Raji (cell line): ENCODE results near the gene ARFGAP1.

Experiments used
- POLR2A ChIP-seq: IDR thresholded peaks from 2 replicates; pipeline ENCODE4 v1.6.1; 2011; ENCODE audit warnings: low read depth, low read length, control low read depth; ENCODE audit not compliant: insufficient read depth

Gene ARFGAP1

DNA sequence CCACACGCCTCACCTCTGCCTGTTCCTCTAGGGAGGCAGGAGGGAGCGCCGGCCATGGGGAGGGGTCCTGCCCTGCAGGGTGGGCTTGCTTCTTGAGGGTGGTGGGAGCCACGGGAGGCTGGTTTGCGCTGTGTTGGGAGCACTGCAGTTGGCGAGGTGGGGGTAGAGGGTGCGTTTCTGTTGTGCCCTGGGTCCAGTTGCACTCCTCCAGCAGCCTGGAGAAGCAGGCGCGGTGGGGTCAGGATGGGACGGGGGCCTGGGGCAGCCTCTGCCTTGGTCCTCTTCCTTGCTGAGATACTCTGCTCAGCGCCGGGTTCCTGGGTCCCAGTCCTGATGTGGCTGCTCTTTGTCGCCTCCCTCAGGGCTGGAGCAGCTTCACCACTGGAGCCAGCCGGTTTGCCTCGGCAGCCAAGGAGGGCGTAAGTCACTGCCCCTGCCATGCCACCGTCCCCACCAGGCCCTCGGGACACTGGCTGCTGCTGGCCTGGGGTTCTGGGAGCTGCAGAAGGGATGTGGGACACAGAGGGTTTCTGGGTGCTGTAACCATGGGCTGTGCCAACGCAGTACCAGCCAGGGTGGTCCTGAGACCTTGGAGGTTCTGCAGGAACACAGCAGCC, 8.4 kb downstream of the ARFGAP1 start:
- no peak for TF ChIP-seq POLR2A

DNA sequence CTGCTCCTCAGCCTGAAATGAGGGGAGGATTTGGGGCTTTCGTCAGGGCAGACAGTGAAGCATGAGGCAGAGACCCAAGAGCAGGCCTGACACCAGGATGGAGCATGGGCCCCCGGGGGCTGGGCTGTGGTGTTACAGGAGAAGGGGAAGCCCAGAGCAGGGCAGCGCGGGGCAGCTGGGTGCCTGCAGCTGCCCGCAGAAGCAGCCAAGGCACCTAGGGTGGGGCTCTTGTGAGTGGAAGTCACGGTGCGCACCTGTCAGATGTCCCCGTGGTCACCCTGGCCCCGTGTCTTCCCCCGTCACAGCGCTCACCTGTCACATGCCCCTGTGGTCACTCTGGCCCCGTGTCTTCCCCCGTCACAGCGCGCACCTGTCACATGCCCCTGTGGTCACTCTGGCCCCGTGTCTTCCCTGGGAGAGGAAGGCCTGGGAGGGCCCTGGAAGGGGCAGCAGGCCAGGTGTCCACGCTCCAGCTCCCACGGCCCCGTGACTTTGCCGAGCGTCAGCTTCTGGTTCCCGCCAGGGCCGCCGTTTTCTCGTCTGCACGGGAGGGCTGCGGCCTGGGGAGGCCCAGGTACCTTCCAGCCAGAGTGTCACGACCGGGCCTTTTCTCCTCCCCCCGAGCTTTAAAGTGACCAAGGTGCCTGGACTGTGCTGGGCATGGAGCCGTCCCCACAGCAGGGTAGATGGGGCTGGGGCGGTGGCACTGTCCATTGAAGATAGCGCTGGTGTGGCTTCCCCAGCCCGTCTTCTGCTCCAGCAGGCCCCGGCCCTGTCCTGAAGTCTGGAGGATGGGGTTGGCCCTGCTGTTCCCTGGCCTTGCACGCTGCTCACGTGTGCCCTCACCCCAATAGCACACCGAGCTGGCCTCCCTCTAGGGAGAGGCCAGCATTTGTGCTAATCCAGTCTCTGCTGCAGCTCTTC, 9.4 kb downstream of the ARFGAP1 start:
- no peak for TF ChIP-seq POLR2A

DNA sequence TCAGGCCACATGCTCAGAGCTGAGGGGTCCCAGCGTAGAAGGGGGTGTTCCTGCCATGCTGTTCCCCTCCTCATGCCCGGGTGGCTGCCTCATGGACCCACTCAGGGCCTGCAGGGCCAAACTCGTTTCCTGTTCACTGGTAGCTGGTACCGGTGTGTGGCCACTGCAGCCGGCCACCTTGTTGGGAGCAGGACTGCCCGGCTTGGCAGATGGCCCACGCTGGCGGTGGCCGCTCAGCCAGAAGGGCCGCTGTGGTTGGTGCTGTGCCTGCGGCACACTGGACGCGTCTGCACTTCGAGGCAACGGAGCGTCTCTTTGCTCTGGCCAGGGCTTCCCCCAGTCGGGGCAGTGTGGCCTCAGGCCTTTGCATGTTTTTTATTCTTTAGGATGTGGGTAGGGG, 10.3 kb downstream of the ARFGAP1 start:
- no peak for TF ChIP-seq POLR2A

DNA sequence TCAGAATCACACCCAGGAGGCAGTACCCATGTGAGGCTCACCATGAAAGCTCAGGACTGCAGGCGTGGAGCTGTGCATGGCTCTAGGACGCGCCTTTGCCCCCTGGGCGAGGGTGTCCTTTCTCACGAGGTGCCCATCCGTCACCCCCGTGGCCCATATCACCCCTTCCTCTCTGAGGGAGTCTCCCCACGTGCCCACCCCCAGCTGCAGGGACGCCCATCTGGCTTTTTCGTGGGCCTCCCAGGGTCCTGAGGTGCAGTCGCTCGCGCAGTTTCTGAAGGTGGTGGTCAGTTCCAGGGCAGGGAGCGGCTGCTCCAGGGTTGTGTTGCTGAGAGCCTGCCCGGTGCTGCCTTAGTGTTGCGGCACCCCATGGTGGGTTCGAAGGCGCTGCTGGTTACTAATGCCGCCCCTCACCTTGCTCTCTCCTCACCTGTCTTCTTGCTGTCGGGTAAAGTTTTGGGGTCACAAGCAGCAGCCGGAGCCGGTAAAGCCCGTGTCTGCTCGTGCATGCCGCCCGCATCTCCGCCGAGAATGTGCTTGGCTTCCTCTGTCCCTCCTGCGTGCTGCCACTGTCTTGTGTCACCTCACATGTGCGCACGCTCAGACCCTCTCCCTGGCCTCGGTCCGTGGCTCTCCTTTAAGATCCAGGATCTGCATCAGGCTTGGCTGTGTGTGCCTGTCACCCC, 10.9 kb downstream of the ARFGAP1 start:
- TF ChIP-seq POLR2A = no peak

DNA sequence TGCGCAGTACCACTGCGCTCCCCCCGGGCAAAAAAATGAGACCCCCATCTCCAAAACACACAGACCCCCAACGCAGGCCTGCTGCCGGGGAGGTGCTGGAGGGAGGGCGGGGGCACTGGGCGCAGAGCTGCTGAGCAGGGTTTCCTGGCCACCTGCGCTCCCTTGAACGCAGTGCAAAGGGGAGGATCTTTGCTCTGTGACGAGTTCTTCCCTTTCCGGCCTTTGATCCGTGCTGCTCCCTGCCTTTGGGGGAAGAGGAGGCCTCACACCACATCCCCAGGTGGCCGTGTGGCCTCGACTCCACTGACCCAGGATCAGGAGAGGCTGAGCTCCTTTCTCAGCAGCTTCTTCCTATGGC, 11.4 kb downstream of the ARFGAP1 start:
- no peak for TF ChIP-seq POLR2A

DNA sequence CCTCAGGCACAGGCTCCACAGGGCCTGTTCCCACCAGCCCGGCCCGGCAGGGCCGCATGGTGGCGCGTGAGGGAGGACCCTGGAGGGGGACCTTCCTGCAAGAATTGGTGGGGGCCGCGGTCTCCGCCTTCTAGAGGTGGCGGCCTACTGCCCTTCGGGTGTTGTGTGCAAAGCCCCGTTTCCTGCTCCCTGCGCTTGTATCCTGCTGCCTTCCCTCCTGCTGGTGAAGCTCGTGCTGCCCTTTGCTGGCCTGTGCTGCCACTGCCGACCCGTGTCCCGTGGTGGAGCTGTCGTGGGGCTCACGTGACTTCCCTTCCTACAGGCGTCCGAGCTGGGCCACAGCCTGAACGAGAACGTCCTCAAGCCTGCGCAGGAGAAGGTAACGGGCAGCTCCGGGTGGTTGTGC, 11.9 kb downstream of the ARFGAP1 start:
- TF ChIP-seq POLR2A = no peak

DNA sequence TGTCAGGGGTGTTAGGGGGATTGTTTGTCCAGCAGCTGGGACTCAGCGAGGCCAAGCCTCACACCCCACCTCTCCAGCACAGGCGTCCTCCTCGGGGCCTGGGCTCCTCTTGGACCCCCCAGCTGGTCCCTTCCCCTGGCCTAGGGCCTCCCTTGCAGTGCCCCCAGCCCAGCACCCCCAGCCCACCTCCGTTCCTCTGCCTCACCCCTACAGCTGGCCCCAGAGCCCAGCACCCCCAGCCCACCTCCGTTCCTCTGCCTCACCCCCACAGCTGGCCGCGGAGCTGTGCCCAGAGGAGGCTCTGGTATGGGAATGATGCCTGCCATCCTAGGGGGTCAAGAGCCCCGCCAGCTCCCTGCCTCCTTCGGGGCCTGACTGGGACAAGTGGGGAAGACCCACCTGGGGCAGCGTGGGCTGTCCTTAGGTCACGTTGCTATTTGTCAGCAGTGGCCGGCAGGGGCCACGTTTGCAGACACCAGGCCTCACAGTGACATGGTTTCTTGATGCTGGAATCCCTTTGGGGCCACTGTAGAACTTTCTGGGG, 12.4 kb downstream of the ARFGAP1 start:
- no peak for TF ChIP-seq POLR2A

DNA sequence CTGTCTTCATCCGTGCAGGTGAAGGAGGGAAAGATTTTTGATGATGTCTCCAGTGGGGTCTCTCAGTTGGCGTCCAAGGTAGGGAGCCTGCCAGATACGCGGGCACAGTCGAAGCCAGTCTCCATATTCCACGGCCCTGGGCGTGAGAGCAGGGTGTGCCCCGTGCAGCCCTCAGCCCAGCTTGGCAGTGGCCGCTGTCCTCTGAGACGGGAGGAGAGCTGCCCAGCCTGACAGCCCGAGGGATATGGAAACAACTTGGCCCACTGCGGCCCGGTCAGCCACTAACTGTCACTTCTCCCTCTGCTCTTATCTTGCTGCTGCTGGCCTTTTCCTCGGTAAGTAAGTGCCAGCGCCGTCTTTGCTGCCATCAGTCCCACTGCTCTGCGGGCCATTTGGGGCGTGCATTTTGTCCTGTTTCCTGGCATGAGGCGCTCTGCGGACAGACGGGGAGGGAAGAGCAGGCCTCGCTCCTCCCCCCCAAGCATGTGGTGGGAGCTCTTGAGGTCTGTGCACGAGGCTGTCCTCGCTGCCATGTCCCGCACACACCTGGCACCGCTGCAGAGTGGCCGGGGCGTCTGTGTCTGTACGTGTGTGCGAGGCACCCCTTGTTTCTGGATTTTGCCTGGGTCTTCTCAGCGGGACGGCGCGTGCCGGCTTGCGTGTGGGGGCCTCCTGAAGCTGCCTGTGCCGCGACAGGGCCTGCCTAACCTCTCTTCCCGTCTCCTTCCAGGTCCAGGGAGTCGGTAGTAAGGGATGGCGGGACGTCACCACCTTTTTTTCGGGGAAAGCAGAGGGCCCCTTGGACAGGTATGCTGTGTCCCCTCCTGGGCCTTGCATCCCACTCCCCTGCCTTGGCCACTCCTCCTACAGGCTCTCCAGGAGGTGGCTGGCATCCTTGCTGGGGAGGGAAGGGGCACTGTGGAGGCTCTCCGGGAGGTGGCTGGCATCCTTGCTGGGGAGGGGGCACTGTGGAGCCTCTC, 13.3 kb downstream of the ARFGAP1 start:
- TF ChIP-seq POLR2A = no peak

DNA sequence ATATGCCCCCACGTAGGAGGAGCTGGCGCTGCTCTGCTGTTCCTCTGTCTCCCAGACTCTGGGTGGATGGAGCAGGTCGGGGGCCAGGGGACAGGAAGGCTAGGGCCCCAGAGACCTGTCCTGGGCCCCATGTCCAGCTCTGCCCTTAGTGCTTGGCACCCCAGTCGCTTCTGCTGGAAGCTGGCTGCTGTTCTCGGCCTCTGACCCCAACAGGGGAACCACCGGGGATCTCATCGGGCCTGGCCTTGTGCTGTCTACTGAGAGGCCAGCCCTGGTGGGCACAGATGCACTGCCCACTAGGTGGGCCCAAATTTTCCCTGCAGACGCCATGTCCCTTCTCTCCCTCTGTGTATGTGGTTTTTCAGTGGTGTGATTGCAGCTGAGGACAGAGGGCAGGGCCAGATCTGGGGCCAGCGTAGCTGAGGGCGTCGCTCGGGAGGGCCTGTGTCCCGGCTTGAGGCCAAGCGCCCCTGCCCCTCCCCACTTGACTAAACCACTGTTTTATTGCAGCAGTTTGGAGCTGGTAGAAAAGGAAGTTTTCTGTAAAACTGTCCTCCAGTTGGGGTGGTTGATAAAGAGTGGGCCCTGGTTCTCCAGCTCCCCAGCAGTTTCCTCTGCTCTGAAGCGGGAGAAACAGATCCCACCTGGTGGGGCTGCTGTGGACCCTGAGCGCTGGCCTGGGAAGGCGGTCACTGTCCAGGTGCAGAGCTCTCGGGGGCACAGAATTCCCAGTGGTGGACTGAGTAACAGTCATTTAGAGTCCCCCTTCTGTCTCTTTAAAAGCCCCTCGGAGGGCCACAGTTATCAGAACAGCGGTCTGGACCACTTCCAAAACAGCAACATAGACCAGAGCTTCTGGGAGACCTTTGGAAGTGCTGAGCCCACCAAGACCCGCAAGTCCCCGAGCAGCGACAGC, 14.4 kb downstream of the ARFGAP1 start:
- no peak for TF ChIP-seq POLR2A

DNA sequence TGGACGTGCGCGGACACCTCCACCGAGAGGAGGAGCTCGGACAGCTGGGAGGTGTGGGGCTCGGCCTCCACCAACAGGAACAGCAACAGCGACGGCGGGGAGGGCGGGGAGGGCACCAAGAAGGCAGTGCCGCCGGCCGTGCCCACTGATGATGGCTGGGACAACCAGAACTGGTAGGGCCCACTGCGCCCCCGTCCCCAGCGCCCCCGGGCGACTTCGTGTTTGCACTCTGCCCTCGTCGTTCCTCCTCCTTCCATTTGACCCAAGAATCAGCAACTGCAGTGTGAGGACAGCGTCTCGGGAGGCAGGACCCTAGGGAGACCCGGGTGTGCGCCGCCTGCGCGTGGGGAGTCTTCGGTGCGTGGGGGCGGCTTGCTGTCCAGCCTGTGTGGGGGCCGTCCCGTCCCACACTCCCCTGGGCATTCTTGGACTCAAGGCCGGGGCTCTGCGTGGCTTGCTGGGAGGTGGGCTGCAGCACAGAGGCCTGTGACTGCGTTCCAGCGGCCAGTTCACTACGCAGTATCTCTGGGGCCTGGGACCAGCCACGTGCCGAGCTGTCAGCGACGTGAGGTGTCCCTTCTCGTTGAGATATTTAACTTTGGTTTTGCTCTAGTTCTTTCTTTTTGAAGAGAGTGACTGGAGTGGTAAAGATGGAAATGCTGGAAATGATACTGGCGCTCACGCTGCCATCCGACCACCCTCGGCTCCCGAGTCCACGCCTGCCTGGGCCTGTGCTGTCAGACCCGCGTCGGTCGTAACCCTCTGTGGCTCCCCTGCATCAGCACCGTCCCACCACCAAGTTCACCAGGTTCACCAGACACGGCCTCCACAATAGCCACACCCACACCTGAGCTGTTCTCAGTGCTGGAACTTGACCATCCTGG, 15.3 kb downstream of the ARFGAP1 start:
- no peak for TF ChIP-seq POLR2A

DNA sequence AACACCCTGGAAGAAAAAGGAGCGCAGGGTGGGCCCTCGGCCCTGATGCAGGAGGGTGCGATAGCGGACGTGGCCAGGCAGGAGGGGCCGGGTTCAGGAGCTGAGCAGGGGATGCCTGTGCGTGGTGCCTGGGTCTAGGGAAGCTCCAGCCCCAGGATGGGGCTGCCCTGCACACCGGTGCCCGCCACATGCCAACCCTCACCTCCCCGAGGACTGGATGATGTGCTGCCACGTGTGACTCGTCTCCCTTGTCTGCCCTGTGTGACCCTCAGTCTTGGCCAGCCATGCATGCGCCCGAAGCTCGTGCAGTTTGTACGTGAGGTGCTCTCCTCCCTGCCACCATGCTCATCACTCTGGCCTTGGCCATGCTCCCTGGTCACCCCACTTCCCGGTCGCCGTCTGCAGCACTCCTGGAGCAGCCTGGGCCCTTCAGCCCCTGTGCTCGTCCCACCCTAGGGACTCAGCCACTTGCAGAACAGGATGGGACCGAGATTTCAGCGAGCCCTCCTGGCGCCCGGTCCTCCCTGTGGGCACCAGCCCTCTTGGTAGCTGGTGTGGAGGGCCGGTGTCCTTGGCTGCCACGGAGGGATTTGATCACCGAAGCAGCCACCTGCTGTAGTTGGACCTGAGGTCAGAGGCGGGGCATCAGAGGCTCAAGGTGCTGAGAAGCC, 16.1 kb downstream of the ARFGAP1 start:
- TF ChIP-seq POLR2A = no peak
